GM10248 (cell line): Measurements from ENCODE around the gene C11orf52.

ENCODE experiments used
- CTCF ChIA-PET: fragments of 300-600 bp; sonication (Branson Sonifier 250); formaldehyde crosslinking; extraction: SDS; loops from one replicate; lab custom pipeline; 2021; ENCODE audit warnings: antibody characterized with exemption; lab: Yijun Ruan, JAX
- POLR2A ChIA-PET: fragments of 350-650 bp; sonication (Branson Sonifier 250); formaldehyde crosslinking; extraction: SDS; loops from one replicate; lab custom pipeline; 2020; ENCODE audit warnings: antibody characterized with exemption; lab: Yijun Ruan, JAX
- DNase-seq: peaks from one replicate; pipeline ENCODE4 v3.0.0; 2012; ENCODE audit errors: extremely low spot score
- CTCF ChIP-seq: IDR thresholded peaks from 2 replicates; pipeline ENCODE4 v1.5.1; 2012; ENCODE audit warnings: mild to moderate bottlenecking, low read depth; ENCODE audit errors: extremely low read depth, missing control alignments, control extremely low read depth

The C11orf52 gene

GRCh38 chr11:111974446-111974845 is 55.7 kb downstream of the C11orf52 start:
- no peak for TF ChIP-seq CTCF
- ChIA-PET CTCF (interaction anchor here (1.7 to 3.6 kb wide), 3 partner anchors 7 to 43 kb away, joined by 7 to 12 read pairs (median 10); no protein-coding TSS in a partner anchor), POLR2A (no interaction called here)
- no peak for DNase-seq

DNA sequence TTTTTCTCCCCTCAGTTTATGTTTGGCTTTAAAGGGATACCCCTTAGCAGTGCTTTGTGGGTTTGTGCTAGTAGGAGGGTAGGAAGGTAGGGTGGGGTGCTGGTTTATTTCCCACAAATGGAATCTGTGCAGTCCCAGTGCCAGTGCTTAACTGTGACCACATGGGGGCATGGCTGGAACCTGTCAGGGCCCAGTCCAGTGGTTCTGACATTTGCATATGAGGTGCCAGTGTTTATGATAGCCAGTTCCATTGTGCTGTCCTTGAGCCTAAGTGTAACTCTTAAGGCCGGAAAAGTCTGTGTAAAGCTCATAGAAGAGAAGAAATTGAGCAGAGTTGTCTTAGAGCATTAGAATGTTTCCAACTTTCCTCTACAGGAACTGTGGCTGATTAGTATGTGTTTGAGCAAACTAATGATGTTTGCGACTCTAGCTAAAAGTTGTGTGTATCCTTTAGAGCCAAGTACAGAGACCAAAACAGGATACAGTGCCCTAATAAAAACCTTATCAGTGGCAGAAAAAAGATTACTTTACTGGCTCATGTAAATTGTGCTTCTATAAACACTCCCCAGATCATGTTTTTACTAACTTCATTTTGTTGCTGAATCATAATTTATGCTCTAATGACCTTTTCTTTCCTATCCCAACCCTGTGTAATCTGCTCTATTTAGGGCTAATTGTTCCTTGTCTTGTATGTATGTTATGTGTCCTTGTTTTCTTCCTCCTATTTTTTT is 56.5 kb downstream of the C11orf52 start:
- no peak for TF ChIP-seq CTCF
- ChIA-PET POLR2A (no interaction called here), CTCF (interaction anchor here (2.4 to 3.6 kb wide), 2 partner anchors 42 to 44 kb away, joined by 7 to 10 read pairs; no protein-coding TSS in a partner anchor)
- DNase-seq: no peak

- ChIA-PET POLR2A (no interaction called here), CTCF (interaction anchor here (2.3 to 3.6 kb wide), 2 partner anchors 28 to 45 kb away, joined by 5 to 10 read pairs; no protein-coding TSS in a partner anchor)
- no peak for TF ChIP-seq CTCF
- DNase-seq: no peak
Measured at GRCh38 chr11:111976119-111976766, 57.5 kb downstream of the C11orf52 start.
